ENCODE results near the gene CNGA3. TPM values are rescaled to one million over a fixed set of nuclear protein-coding genes. Genes with fewer than 3 reads are reported as not detected.

Gene CNGA3
- total RNA-seq, 1 experiment from 2014 or later = not detected

GRCh38 chr2:98436734-98437133, 90.5 kb downstream of the CNGA3 start:
- no peak overlapping the region for H2AFZ ChIP-seq (ENCODE audit: low read length)
- no peak for DNase-seq
- H3K4me1 ChIP-seq (ENCODE audit: insufficient read depth, low read length) = no peaks in the 10 kb centered on the region
- H3K9ac ChIP-seq (ENCODE audit: low read length) = no peak overlapping the region
- no peak overlapping the region for H3K27ac ChIP-seq (ENCODE audit: low read length)
- no peaks in the 10 kb centered on the region for H4K20me1 ChIP-seq (ENCODE audit: low read length)
- 0 out of 2 replicates have a peak, but pooled peaks cover 5% of the 10 kb centered on the region for H3K9me3 ChIP-seq (ENCODE audit: low read length)
- intact Hi-C loops (cut with micrococcal nuclease) = no loop called here
- CTCF ChIA-PET = no interaction called here
- POLR2A ChIA-PET (ENCODE audit: unreplicated experiment) = no interaction called here
- no peak overlapping the region for H3K4me3 ChIP-seq (ENCODE audit: low read length)
- no TSS peak for BruUV-seq (replicated peaks)
- TF ChIP-seq CTCF (conservative IDR thresholded peaks at IDR 0.05; ENCODE audit: low read depth, low read length) (no peak), EZH2 (IDR thresholded peaks at IDR 0.05; ENCODE audit: low read length, unreplicated experiment) (no peak), EZH2phosphoT487 (IDR thresholded peaks at IDR 0.05; ENCODE audit: borderline replicate concordance, low read length) (no peak)
- ATAC-seq = no peak
- H3F3A ChIP-seq (ENCODE audit: low read length, unreplicated experiment) = no peaks in the 10 kb centered on the region
- H3K27me3 ChIP-seq (ENCODE audit: low read length) = no peaks in the 10 kb centered on the region
- no peak overlapping the region for H3K4me2 ChIP-seq (ENCODE audit: low read length)
- H3K36me3 ChIP-seq (ENCODE audit: low read depth, low read length) = no peaks in the 10 kb centered on the region
- H3K9me2 ChIP-seq (replicated peaks; ENCODE audit: low read length) = no peaks in the 10 kb centered on the region
- no peaks in the 10 kb centered on the region for H3K79me2 ChIP-seq (ENCODE audit: low read length)

GRCh38 chr2:98438190-98439133, 92.2 kb downstream of the CNGA3 start:
- no peak overlapping the region for H3K4me3 ChIP-seq (ENCODE audit: low read length)
- ChIA-PET CTCF (no interaction called here), POLR2A (ENCODE audit: unreplicated experiment) (no interaction called here)
- H3F3A ChIP-seq (ENCODE audit: low read length, unreplicated experiment) = no peaks in the 10 kb centered on the region
- H3K4me2 ChIP-seq (ENCODE audit: low read length) = no peak overlapping the region
- TF ChIP-seq EZH2phosphoT487 (IDR thresholded peaks at IDR 0.05; ENCODE audit: borderline replicate concordance, low read length) (no peak), EZH2 (IDR thresholded peaks at IDR 0.05; ENCODE audit: low read length, unreplicated experiment) (no peak), CTCF (conservative IDR thresholded peaks at IDR 0.05; ENCODE audit: low read depth, low read length) (no peak)
- ATAC-seq (no peak), DNase-seq (no peak)
- no peaks in the 10 kb centered on the region for H3K9me2 ChIP-seq (replicated peaks; ENCODE audit: low read length)
- H3K27ac ChIP-seq (ENCODE audit: low read length) = no peak overlapping the region
- BruUV-seq (replicated peaks) = no TSS peak
- no peaks in the 10 kb centered on the region for H3K4me1 ChIP-seq (ENCODE audit: insufficient read depth, low read length)
- no peak overlapping the region for H3K9ac ChIP-seq (ENCODE audit: low read length)
- no peaks in the 10 kb centered on the region for H3K79me2 ChIP-seq (ENCODE audit: low read length)
- 0 out of 2 replicates have a peak, but pooled peaks cover 5% of the 10 kb centered on the region for H3K9me3 ChIP-seq (ENCODE audit: low read length)
- no peaks in the 10 kb centered on the region for H3K27me3 ChIP-seq (ENCODE audit: low read length)
- H2AFZ ChIP-seq (ENCODE audit: low read length) = no peak overlapping the region
- intact Hi-C loops (cut with micrococcal nuclease) = no loop called here
- H3K36me3 ChIP-seq (ENCODE audit: low read depth, low read length) = no peaks in the 10 kb centered on the region
- no peaks in the 10 kb centered on the region for H4K20me1 ChIP-seq (ENCODE audit: low read length)

All from PC-3 (cell line).